GM19043 (cell line): ENCODE results near the gene TRMU.

ENCODE experiments used
- ATAC-seq: cut with Tn5 transposase; IDR thresholded peaks from one replicate; pipeline ENCODE4 v1.9.1; 2021; ENCODE audit warnings: low read depth; ENCODE audit not compliant: unreplicated experiment

TRMU gene

DNA sequence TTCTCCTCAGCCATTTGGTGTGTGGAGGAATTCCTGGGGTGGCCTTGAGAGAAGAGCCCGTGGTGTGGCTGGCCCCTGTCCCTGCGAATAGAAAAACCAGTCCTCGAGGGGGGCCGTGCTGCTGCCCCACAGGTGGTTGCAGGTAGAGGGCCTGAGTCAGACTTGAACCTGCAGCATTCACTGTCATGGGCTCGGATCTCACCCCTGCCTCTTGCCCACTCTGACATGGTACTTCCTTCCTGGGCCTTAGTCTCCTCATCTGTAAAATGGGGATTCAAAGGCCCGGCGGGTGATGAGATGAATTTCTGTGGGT is 19.4 kb downstream of the TRMU start:
- no peak for ATAC-seq

GRCh38 chr22:46355369-46355995 is 20.0 kb downstream of the TRMU start:
- ATAC-seq: no peak

DNA sequence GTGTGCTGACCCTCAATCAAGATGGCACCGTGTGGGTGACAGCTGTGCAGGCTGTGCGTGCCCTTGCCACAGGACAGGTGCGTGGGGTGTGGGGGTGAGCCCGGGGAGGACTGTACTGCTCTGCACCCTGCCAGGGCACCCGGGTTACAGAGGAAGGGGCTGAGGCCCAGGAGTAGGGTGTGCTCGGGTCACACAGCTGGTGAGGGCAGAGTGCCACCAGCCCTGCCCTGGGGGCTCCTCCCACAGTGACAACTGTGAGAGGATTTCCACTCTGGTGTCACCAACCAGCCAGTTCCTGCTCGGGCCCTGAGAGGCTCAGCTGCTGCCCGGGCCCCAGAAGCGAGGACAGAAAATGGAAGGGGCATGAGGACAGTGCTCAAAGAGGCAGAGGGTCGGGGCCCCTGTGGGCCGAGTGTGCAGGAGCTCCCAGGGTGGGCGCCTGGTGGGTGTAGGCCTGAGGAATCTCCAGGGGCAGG is 20.5 kb downstream of the TRMU start:
- ATAC-seq: no peak

DNA sequence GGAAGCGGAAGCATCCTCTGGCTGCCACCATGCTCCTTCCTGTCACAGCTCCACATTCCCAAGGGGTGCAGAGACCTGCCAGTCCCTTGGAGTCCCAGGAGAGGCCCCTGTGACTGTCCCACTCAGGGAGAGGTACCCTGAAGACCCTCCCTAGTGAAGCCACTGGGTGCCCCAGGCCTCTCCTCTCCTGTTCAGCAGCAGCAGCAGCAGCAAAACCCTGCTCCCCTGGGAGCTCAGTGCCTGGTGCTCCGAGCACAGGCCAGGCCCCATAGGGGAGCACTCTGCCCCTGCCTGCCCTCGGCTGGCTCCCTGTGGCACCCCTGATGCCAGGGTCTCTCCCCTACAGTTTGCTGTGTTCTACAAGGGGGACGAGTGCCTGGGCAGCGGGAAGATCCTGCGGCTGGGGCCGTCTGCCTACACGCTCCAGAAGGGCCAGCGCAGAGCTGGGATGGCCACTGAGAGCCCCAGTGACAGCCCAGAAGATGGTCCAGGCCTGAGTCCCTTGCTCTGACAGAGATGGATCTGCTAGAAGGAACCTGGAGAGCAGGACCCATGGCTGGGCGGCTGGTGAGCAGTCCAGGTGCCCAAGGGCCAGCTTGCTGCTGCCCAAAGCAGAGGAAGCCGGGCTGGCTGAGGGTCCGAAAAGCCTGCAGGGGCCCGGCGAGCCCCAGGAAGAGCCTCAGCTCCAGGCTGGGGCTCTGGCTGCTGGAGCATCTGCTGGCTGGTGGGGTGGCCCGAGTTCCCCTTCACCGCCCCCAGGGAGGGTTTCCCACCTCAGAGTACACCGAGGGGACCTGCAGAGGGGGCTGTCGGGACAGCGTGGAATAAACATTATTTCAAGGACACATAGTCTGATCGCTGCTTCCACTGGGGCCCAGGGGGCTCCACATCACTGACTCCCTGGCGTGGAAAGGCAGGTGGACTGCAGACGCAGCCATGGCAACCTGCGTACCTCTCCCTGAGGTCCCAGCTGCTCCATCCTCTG is 21.3 kb downstream of the TRMU start:
- ATAC-seq: no peak

DNA sequence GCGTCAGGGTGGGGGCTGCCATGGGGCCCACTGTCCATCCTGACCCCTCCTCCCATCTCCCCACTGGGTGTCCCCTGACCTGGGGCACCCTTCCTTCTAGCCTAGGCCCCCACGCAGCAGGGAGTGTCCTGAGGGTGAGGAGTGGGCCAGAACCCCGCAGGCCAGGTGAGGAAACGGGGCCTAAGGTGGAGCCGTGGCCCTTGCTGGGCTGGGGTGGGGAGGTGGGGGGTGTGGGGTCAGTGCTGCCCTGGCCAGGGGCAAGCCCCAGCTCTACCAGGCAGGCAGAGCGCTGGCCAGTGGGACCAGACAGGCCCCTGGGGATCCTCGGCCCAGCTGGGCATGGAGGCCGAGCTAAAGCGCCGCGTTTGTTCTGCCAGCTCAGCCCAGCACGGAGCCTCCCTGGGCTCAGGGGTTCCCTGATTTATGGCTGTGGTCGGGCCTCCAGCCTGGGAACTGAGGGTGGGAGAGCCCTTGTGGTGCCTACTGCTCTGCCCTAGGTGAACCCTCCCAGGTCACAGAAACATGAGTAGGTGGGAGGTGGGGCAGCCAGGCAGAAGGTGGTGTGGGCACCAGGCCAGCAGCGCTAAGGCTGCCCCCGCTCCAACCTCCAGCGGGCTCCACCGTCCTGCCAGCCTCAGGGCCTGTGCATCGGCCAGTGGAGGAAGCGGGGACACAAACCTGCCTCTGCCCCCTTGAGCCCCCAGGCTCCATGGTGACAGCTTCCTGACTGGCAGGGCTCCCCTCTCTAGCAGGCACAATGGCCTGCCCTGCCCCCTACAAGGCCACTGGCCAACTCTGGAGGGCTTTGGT is 22.4 kb downstream of the TRMU start:
- no peak for ATAC-seq

DNA sequence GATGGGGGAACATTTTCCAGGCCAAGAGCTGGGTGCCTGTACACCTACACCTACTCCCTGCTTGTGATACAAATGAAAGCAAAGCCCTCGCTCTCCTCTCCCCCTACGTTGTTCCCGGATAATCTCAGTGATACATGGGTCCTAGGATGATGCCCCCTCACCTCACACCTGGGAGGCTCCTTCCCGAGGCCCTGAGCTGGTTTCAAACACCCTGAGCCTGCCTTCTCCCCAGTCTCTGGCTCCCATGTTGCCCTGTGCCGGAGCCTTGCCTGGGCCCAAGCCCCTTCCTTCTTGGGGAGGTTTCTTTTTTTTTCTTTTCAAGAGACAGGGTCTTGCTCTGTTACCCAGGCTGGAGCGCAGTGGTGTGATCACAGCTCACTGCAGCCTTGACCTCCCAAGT is 23.3 kb downstream of the TRMU start:
- ATAC-seq: no peak

- ATAC-seq: no peak
Measured at GRCh38 chr22:46359362-46359761, 23.8 kb downstream of the TRMU start.

DNA sequence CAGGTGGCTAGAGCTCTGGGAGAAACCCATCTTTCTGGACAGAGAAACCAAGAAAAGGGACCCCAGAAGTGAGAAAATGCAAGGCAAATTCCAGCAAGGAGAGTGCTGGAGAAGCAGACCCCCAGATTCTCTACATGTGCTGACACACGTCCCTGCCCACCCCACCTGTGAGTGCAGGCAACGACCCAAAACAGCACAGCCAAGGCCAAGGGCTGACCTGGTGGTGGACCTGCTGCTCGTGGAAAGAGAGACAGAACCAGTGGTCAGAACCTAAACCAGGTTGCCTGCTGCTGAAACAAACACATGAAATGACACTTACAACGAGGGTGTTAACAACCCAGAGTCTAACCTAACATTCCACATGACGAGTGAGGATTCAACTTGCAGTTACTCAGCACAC is 24.6 kb downstream of the TRMU start:
- ATAC-seq: no peak

- ATAC-seq: no peak
Measured at GRCh38 chr22:46360891-46361290, 25.4 kb downstream of the TRMU start.

- ATAC-seq: no peak
Measured at GRCh38 chr22:46361826-46362202, 26.3 kb downstream of the TRMU start.

- no peak for ATAC-seq
Measured at GRCh38 chr22:46362203-46362933, 26.9 kb downstream of the TRMU start.

GRCh38 chr22:46362934-46363515 is 27.5 kb downstream of the TRMU start:
- no peak for ATAC-seq

DNA sequence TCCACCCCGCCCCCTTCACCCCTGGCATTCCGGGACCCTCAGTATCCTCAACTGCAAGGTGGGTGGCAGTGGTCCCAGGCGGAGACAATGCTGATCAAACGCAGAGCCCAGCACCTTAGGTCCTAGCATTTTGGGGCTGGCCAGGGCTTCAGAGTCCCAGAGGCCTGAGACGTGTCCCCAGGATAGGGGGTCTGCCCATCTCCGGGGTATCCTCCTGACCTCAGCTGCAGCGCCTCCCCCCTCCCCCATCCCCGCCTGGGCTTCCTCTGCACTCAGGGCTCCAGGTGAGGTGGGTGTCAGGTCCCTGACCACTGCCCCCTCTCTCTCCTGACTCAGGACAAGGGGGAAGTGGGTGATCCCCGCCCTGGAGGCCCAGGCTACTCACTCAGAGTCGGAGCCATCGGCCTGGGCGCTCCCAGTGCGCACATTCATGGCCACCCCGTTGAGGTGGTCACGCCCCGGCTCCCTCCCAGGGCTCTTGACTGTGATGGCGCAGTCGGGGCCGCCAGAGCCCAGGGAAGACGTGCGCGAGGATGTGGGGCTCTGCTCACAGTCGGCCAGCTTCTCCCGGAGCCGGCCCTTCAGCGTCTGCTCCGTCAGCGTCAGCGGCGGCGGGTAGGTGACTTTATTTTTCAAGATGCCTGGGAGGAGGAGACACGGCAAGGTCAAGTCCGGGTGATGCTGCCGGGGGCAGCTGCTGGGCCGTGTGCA is 28.3 kb downstream of the TRMU start:
- no peak for ATAC-seq

- ATAC-seq: no peak
Measured at GRCh38 chr22:46364341-46365165, 29.0 kb downstream of the TRMU start.

- no peak for ATAC-seq
Measured at GRCh38 chr22:46365166-46365624, 29.7 kb downstream of the TRMU start.

DNA sequence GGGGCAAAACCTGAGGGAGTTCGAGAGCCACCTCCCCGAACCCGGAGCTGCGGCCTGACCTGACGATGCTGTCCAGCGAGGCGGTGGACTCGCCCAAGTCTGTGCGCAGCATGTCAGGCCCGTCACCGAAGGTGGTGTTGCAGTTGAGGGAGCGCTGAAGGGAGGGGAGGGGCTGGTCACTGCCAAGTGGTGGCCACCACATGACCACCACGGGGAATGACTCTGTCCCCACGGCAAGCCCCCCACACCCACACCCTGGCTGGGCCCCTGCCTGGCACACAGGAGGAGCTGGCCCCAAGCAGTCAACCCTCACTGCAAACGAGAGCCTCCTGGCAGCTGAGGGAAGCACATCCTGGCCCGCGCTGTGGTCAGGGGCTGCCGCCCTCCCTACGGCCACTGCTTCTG is 30.8 kb downstream of the TRMU start:
- ATAC-seq: no peak

- ATAC-seq: no peak
Measured at GRCh38 chr22:46366801-46367706, 31.5 kb downstream of the TRMU start.
